HG02610 (cell line): ENCODE results near the gene TDRD7.
A peak's percentile ranks its signal among the peaks of the same experiment; 100 is the strongest.

ENCODE experiments used
- ATAC-seq: cut with Tn5 transposase; IDR thresholded peaks from one replicate; pipeline ENCODE4 v1.9.1; 2021; ENCODE audit warnings: mild to moderate bottlenecking, moderate library complexity; ENCODE audit not compliant: unreplicated experiment

TDRD7 gene, protein sequence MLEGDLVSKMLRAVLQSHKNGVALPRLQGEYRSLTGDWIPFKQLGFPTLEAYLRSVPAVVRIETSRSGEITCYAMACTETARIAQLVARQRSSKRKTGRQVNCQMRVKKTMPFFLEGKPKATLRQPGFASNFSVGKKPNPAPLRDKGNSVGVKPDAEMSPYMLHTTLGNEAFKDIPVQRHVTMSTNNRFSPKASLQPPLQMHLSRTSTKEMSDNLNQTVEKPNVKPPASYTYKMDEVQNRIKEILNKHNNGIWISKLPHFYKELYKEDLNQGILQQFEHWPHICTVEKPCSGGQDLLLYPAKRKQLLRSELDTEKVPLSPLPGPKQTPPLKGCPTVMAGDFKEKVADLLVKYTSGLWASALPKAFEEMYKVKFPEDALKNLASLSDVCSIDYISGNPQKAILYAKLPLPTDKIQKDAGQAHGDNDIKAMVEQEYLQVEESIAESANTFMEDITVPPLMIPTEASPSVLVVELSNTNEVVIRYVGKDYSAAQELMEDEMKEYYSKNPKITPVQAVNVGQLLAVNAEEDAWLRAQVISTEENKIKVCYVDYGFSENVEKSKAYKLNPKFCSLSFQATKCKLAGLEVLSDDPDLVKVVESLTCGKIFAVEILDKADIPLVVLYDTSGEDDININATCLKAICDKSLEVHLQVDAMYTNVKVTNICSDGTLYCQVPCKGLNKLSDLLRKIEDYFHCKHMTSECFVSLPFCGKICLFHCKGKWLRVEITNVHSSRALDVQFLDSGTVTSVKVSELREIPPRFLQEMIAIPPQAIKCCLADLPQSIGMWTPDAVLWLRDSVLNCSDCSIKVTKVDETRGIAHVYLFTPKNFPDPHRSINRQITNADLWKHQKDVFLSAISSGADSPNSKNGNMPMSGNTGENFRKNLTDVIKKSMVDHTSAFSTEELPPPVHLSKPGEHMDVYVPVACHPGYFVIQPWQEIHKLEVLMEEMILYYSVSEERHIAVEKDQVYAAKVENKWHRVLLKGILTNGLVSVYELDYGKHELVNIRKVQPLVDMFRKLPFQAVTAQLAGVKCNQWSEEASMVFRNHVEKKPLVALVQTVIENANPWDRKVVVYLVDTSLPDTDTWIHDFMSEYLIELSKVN

DNA sequence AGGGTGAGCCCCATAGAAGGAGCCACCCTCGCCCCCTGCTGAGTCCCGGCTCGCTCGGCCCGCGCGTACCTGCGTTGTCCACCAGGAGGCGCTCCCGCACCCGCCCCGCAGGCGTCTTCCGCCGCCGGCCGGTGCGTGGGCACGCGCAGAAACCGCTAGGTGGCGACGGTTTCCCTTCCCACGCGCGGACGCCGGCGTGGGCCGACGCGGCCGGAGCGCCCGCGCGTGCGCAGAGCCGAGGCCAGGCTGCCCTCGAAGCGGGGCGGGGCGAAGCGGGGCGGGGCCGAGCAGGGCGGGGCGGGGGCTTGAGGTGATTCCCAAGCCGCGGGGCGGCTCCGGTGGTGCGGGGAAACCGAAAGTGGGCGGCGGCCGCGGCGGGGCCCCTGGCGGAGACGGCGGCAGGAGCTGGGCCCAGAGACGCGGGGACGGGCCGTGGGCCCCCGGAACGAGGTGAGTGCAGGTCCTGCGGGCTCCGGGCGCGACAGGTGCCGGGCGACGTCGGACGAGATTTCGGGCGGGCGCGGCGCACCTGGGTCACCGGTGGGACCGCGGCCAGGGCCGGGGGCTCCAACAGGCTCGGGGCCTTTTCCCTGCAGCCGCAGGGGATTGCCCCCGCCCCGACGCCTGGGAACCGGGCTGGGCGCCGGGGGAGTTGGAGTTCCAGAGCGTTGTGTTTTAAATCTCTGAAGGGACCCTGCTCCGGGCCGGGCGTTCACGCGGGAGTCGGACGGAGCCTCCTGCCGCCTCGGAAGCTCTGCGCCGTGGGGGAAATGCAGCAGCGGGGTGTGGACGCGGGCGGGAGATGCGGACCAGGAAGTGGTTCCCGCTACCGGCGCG lies at the start of gene TDRD7:
Gene TDRD7 (plus strand): TSS at position 308 of the 837 bp plus-strand sequence. CDS start 16,370 bp downstream, outside the sequence.
- peak; percentile 77 for ATAC-seq

DNA sequence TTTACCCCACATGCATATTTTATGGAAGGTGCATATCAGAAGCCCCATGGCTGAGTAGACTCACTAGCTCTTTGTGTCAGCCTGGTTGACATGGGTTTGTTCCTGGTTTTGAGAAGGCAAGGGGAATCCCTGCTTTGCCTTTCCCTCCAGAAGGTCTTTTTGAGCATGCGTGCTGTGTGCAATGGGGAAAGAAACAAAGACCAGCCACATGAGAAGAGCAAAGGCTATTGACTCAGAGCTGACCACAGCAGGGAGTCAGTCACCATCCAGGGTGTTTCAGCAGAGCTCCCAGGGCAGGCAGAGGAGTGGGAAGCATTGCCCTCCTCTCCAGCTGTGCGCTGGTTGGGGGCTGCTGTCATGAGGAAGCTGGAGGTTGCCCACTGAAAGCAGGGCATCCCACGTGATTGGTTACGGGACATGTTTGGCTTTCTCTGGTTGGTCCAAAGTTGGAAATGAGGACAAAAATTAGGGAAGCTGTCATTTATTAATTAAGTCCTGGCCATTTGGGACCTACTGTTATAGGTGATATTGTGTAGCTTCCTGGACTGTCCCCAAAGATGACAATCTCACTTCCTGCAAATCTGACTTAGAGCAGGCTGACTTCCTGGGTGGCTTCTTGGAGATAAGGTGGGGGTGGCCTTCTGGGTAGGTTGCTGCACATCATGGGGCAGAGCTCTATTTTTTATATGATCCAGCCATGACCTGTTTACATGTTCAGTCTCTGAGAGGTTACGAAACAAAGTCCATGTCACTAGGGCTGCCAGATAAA lies 48.9 kb upstream of the TDRD7 start:
- ATAC-seq = peak; percentile 43

DNA sequence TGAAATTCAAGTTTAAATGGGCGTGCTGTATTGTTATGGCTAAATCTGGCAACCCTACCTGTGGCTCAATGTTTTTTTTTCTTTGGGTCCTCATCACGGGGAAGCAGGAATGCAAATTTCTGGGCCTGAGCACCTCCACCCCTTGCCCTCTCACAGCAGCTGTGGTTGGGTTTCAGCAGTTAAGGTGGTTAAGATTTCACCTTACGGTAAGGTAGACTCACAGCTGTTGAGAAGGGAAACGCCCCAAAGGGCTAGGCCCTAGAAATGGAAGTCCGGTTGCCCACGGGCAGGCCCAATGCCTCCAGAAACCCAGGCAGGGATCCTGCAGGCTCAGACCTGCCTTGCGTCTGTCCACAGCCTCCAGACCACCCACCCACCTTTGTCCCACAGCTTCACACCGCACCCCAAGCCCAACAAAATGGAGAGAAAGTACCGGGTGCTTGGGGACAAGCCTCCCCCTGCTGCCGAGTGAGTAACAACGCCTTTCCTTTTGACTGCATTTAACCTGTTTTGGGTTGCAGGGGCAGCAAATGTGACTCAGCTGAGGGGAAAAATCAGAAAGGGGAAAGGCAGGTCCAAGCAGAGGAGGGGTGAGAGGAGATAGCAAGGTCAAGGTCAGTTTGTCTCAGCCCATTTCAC lies 48.1 kb upstream of the TDRD7 start:
- no peak for ATAC-seq

DNA sequence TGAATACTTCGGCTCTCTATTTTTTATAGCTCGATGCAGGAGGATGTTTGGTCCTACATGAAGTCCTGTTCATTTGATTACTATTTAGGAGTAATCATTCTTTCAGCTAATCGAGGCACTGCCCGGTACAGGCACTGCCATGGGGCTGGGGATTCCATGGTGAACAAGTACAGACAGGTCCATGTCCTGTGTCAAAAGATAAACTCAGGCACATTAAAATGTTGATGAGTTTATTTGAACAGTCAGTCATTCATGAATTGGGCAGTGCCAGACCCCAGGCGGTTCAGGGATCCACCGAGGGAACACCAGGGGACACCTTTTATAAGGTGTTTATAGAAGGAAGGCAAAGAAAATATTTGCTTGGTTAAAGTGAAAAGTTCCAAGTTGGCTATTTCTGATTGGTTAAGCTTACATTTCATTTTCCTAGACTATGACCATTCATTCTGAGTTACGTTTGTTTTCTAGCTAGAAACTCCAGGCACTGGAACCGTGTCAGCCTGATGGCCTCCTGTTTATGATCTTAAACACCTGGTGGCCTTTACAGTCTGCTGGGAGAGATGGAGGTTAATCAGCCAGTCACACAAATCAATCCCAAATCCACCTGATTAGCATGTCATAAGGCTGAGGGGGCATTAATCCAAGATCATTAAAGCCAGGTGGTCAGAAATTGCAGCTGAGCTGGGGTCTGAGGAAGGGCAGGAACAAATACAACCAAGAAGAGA lies 47.0 kb upstream of the TDRD7 start:
- no peak for ATAC-seq

DNA sequence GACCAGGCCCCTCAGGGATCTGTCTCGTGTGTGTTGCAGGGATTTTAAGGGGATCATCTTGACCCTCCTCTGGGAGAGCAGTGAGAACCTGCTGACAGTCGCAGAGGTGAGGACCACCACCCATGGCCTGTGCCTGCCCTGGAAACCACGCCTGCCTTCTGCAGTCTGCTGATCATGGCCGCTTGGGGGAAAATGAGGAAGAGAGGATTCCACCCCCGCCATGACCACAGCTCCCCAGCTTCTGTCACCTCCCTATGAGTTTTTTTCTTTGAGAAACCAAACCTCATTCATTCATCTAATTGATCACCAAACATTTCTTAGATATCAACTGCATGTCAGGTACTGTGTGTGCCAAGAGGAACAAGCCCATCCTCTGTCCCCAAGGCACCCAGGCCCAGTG lies 46.3 kb upstream of the TDRD7 start:
- no peak for ATAC-seq

DNA sequence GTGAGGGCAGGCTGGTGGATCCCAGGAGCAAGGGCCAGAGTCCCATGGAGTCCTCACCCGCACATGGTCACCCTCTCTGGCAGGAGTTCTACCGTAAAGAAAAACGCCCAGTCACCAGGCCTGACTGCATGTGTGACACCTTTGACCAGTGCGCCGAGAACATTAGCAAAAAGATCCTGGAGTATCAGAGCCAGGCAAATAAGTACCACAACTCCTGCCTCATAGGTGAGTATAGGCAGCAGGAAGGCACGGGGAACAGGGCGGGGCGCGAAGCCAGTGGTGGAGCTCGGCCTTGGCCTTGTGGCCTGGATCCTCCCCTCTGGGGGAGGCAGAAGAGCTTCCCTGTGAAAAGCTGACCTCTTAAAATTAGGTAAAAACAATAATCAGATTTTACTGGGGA lies 45.4 kb upstream of the TDRD7 start:
- ATAC-seq = no peak

DNA sequence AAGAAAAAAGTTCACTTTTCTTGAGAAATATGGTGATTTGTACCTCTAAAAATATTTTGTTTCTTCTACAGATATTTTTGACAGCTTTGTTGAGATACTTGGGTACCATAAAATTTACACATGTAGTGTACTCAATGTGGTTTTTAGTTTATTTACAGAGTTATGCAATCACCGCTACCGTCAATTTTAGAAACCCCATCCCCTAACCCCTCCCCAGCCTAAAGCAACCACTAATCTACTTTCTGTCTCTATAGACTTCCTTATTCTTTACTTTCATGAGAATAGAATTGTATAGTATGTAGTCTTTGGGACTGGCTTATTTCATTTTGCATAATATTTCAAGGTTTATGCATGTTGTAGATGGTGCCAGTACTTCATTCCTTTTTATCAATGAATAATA lies 45.0 kb upstream of the TDRD7 start:
- peak; percentile 36 for ATAC-seq

DNA sequence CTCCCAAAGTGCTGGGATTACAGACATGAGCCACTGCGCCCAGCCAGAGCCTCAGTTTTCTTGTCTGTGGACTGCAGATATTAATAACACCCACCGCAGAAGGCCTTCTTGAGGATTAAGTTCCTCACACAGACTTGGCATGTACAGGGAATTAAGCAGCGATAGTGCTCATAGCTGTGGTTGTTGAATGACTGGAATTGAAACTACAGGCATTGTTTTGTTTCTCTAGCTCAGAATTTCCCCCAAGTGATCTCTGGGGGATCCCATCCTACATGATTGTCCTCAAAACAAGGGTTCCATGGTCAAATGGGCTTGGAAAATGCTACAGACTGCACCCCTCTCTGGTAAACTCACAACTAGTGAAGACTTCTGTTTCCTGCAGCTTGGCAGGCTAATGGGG lies 44.2 kb upstream of the TDRD7 start:
- peak; percentile 52 for ATAC-seq

DNA sequence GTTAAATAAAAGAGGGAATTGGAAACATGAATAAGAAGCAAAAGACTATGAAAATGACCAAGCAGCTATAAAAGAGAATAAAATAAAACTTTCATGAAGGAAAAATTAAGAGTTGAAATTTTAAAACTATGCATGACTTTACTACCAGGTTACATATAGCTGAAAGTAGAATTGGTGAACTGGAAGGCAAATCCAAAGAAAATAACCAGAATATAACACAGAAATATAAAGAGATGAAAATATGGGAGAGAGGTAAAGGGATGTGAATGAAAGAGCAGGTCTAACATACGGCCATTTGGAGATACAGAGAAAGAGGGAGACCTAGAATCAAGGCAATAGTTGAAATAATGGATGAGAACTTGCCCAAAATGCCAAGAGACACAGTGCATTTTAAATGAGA lies 42.9 kb upstream of the TDRD7 start:
- no peak for ATAC-seq

DNA sequence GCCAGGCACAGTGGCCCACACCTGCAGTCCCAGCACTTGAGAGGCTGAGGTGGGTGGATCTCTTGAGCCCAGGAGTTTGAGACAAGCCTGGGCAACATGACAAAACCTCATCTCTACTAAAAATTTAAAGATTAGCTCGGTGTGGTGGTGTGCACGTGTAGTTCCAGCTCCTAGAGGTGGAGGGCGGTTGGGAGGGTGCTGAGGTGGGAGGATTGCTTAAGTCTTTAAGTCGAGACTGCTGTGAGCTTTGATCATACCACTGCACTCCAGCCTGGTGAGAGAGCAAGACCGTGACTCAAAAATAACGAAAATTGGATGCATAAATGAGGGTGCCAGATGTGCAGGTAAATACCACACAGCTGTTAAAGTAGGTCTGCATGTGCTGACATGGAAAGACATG lies 39.3 kb upstream of the TDRD7 start:
- no peak for ATAC-seq

DNA sequence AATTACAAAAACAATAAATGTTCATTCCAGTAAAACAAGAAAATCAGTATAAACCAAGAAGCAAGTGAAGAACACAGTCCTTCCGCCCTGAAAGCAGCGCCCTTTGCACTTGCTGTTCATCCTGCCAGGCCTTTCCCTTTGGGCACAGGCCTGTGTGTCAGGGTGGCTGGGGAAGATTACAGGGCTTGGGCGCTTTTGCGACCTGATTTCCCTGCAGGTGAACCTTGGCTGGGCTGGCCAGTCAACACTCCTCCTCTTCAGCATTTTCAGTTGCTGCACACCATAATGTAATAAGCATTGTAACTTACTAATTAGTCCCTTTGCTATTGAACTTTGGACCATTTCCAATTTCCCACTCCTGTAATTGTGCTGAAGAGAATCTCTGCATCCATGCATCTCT lies 38.6 kb upstream of the TDRD7 start:
- ATAC-seq = no peak

DNA sequence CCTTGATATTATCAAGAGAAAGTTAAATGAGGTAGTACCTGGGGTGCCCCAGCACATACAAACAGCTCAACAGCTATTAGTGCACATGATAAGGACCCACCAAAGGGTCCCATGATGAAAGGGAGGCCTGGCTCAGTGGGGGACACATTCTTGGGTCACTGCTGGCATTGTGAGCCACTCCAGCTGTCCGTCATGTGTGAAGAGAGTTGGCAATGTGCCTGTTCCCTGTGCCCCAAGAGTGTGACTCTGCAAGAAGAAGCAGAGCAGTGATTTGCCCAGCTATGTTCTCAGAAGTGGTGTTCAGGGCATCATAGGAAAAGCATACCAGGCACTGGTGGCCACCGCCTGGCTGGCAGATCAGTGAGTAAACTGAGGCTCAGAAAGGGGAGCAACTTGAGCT lies 37.1 kb upstream of the TDRD7 start:
- no peak for ATAC-seq

DNA sequence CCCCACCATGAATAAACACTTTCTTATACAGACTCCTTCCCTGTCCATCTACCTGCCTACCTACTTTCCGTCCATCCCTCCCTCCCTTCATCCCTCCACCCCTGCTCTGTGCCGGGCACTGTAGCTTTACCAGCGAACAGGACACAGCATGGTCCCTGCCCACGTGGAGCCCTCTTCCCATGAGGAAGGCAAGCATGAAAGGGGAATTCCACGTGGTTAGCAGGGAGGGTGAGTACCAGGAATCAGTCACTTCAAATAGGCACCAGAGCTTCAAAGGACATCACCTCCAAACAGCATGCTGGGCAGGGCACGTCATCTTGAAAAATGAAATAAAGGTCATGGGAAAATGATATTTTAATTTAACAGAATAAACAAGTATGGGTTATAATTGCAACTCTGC lies 35.0 kb upstream of the TDRD7 start:
- no peak for ATAC-seq

DNA sequence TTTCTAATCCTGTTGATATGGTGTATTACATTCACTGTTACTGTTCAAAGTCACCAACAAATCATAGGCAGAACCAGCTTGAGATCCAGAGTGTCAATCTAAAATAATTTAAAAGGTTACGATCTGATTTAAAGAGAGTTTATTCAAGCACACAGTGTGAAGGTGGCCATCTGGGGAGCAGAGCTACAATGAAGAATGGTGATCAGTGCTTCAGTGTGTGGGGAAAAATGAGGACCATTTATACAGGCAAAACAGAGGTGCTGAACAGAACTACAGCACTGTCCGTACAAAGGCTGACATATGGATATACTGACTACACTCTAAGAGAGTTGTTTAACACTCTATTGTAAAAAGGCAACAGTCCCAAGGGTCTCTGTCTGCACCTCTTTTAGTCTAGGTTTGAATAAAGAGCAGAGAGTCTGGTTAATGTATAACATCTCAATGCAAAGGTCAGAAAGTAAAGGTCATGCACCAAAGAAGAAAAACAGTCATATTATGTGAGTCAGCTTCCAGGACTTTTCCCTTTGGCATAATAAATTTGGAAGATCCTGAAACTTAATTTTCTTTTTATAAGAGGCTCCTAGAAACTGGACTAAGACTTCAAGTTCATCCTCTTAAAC lies 29.7 kb upstream of the TDRD7 start:
- ATAC-seq = no peak

DNA sequence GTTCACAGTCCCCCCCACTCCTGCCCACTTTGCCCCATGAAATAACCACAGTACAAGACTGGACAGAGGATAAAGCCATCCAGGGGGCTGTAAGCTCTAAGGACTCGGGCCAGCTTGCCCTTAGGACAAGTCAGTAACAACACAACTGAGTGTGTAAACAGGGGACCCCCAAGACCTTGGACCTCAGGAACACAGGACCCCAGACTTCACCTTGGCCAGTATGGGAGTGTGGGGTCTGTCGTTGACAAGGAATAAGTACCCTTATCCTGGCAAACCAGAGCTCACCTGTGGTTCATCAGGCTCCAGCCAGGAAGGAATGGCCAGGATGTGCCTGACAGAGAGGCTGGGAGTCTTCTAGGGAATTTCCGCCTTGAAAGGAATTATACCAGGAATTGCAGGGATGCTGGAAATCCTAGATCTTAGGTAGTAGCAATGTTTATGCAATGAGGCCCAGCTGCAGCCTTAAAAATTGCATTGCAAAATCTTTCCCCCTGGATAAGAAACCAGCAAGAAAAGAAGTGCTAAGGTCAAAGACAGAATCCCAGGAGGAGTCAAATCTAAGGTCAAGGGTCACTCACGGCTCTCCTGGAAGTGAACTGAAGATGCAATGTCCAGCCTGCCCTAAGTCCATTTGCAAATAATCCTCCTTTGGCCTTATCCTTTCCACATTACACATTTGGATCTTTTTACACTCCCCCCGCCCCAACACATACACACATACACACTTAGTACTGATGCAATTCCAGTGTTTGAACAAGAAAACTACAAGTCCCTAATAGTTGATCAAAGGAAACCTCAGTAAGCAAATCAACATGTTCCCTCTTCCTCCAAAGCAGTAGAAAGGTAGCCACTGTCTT lies 27.3 kb upstream of the TDRD7 start:
- ATAC-seq = no peak

DNA sequence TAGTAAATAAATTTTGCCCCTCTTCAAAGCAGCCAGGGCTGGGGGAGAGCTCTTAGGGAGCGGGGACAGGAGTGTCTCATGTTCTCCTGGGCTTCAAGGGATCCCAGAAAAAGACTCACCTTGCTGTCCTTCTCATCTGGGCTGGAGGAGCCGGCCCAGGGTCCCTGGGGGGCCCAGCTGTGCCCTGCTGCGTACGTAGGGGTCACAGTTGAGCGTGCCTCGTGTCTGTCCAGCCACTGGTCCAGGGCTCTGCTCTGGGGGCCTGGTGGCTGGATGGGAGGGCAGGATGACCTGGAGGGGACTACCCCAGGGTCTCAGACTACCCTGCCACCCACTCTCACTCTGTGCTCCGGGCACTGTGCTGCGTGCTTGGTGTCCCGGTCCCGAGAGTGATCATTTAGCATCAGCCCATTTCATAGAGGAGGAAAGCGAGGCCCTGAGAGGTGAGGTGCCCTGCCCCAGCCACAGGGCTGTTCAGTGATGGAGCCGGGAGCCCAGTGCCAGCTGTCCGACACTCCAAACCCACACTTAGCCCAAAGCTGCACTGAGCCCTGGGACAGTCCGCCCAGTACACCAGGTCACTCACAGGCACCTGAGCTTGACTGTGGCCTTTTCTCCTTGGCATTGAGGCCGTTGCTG lies 26.2 kb upstream of the TDRD7 start:
- ATAC-seq = no peak

DNA sequence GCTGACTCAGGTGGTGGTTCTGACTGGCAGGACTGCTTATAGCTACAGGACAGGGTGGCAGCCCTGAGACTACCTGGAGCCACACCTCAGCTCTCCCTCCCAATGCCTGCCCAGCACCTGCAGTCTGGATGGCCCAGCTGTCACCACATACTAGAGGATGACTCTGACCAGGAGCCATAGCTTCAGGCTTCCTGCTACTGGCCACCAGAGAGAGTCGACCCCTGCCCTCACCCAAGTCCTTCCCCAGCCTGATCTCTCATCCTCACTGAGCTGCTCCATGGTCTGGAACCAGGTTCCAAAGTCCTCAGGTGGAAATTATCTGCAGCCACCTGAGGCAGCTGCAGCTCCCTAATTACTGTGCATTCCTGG lies 25.6 kb upstream of the TDRD7 start:
- ATAC-seq = no peak
